Tibial nerve (tissue), 4 donors: ENCODE data around the gene SLC22A31.
"Not testable (repeated sequence)": the region's sequence is repeated elsewhere in the genome, so short reads cannot be mapped to it uniquely, and the experiment has no call there.

ENCODE experiments used
- EP300 ChIP-seq, 2 donors: sonication (generic); formaldehyde crosslinking; IDR thresholded peaks; one replicate each; pipeline ENCODE4 v1.6.1; 2017; ENCODE audit warnings: antibody characterized with exemption in 2 of 2, mild to moderate bottlenecking in 1 of 2
- POLR2A ChIP-seq, 2 donors: fragments of 450-650 bp; IDR thresholded peaks; one replicate each; pipeline ENCODE4 v1.6.1; 2017; ENCODE audit warnings: antibody characterized with exemption in 2 of 2, mild to moderate bottlenecking in 2 of 2, moderate library complexity in 2 of 2
- TF ChIP-seq, protein P1 (sequence below), 5 experiments: fragments of 200-600 bp in 3 of 5; fragments of 450-650 bp in 2 of 5; sonication (generic) in 3 of 5; IDR thresholded peaks; one replicate each; pipeline ENCODE4 v1.5.1; 2016 to 2019; ENCODE audit warnings: antibody characterized with exemption in 5 of 5, mild to moderate bottlenecking in 3 of 5, moderate library complexity in 2 of 5

DNA sequence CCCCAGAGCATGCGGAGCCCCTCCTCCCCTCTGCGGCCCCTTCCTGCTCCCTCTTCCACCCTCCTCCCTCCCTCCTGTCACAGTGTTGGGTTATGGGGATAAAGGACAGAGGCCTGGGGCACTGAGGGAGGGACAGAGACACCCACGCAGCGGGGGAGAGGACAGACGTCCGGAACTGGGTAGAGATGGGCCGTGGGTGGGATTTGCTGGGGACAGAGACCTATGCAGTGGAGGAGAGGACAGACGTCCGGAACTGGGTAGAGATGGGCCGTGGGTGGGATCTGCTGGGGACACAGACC lies 34.7 kb downstream of the SLC22A31 start:
- TF ChIP-seq, protein P1, sequence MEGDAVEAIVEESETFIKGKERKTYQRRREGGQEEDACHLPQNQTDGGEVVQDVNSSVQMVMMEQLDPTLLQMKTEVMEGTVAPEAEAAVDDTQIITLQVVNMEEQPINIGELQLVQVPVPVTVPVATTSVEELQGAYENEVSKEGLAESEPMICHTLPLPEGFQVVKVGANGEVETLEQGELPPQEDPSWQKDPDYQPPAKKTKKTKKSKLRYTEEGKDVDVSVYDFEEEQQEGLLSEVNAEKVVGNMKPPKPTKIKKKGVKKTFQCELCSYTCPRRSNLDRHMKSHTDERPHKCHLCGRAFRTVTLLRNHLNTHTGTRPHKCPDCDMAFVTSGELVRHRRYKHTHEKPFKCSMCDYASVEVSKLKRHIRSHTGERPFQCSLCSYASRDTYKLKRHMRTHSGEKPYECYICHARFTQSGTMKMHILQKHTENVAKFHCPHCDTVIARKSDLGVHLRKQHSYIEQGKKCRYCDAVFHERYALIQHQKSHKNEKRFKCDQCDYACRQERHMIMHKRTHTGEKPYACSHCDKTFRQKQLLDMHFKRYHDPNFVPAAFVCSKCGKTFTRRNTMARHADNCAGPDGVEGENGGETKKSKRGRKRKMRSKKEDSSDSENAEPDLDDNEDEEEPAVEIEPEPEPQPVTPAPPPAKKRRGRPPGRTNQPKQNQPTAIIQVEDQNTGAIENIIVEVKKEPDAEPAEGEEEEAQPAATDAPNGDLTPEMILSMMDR (IDR thresholded peaks at IDR 0.05), result not testable (repeated sequence)
- not testable (repeated sequence) for TF ChIP-seq POLR2A, EP300 (IDR thresholded peaks at IDR 0.05)
